ENCODE measurements around the gene EDAR.

DNA sequence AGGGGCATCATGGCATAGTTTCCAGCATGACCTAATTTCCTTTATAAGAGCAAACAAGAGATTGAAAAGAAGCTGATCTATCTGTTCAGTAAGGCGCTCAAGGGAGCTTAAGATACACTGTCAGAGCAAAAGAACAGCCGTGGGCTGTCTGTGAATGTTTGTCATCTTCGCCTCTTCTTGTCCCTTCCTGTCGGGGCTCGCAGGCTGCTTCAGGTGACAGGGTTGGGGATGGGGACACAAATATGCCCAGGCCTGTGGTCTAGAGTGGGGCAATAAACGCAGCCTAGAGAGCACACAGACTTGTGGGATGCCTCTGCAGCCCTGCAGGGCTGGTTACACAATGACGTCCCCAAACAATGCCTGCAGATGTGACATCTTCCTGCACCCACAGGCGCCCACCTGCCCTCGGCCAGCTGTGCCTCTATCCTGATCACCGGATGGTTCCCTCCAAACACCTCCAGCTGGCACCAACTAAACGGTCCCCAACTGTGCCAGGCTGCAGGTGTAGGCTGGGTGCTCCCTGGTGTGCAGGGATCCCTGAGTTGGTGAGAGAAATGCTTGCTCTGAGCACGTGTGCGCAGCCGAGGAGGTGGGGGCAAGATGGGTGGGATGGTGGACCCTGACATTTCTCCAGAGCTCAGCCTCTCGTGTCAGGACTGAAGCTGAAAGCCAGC is 72.8 kb downstream of the EDAR start:
- TF ChIP-seq GATA3 (IDR thresholded peaks at IDR 0.05; ENCODE audit: low read depth, low read length) = no peak
- no peak for TF ChIP-seq GATA2 (IDR thresholded peaks at IDR 0.05; ENCODE audit: low read depth, low read length)

All from SH-SY5Y (cell line).